GM19397 (cell line): ENCODE results near the gene STX8.
"Not testable (repeated sequence)": the region's sequence is repeated elsewhere in the genome, so short reads cannot be mapped to it uniquely, and the experiment has no call there.

ENCODE experiments used
- ATAC-seq: cut with Tn5 transposase; IDR thresholded peaks from one replicate; pipeline ENCODE4 v1.9.1; 2021; ENCODE audit warnings: mild to moderate bottlenecking, moderate library complexity; ENCODE audit not compliant: unreplicated experiment

Gene STX8

GRCh38 chr17:9512323-9513168, 63.1 kb downstream of the STX8 start:
- no peak for ATAC-seq

GRCh38 chr17:9509236-9509816, 66.3 kb downstream of the STX8 start:
- ATAC-seq: no peak

- no peak for ATAC-seq
Measured at GRCh38 chr17:9499041-9499440, 76.6 kb downstream of the STX8 start.

GRCh38 chr17:9498490-9498889, 77.1 kb downstream of the STX8 start:
- no peak for ATAC-seq

- ATAC-seq: no peak
Measured at GRCh38 chr17:9488556-9488955, 87.1 kb downstream of the STX8 start.

GRCh38 chr17:9487406-9487805, 88.2 kb downstream of the STX8 start:
- no peak for ATAC-seq

- ATAC-seq: no peak
Measured at GRCh38 chr17:9484789-9485188, 90.8 kb downstream of the STX8 start.

GRCh38 chr17:9479964-9480363, 95.7 kb downstream of the STX8 start:
- no peak for ATAC-seq

- no peak for ATAC-seq
Measured at GRCh38 chr17:9478889-9479288, 96.7 kb downstream of the STX8 start.

GRCh38 chr17:9475101-9475658, 100.4 kb downstream of the STX8 start:
- no peak for ATAC-seq

- no peak for ATAC-seq
Measured at GRCh38 chr17:9473711-9474110, 101.9 kb downstream of the STX8 start.

- no peak for ATAC-seq
Measured at GRCh38 chr17:9472541-9472940, 103.1 kb downstream of the STX8 start.

GRCh38 chr17:9472094-9472493, 103.5 kb downstream of the STX8 start:
- no peak for ATAC-seq

- ATAC-seq: no peak
Measured at GRCh38 chr17:9470171-9470570, 105.4 kb downstream of the STX8 start.

- no peak for ATAC-seq
Measured at GRCh38 chr17:9468937-9469336, 106.7 kb downstream of the STX8 start.

GRCh38 chr17:9468532-9468931, 107.1 kb downstream of the STX8 start:
- no peak for ATAC-seq

- no peak for ATAC-seq
Measured at GRCh38 chr17:9467518-9467917, 108.1 kb downstream of the STX8 start.

GRCh38 chr17:9465210-9465921, 110.3 kb downstream of the STX8 start:
- ATAC-seq: no peak

GRCh38 chr17:9457005-9457404, 118.6 kb downstream of the STX8 start:
- no peak for ATAC-seq

- ATAC-seq: no peak
Measured at GRCh38 chr17:9456330-9456729, 119.3 kb downstream of the STX8 start.

GRCh38 chr17:9451934-9452333, 123.7 kb downstream of the STX8 start:
- no peak for ATAC-seq

GRCh38 chr17:9447298-9447697, 128.3 kb downstream of the STX8 start:
- ATAC-seq: not testable (repeated sequence)
